Measurements from ENCODE around the gene HDAC2. TPM values are rescaled to one million over a fixed set of nuclear protein-coding genes. Genes with fewer than 3 reads are reported as not detected.
"Not testable (repeated sequence)": the region's sequence is repeated elsewhere in the genome, so short reads cannot be mapped to it uniquely, and the experiment has no call there.

Gene HDAC2
- total RNA-seq, 4 donors from 2014 or later = 44.1 to 70.9 (median 50.2) TPM

DNA sequence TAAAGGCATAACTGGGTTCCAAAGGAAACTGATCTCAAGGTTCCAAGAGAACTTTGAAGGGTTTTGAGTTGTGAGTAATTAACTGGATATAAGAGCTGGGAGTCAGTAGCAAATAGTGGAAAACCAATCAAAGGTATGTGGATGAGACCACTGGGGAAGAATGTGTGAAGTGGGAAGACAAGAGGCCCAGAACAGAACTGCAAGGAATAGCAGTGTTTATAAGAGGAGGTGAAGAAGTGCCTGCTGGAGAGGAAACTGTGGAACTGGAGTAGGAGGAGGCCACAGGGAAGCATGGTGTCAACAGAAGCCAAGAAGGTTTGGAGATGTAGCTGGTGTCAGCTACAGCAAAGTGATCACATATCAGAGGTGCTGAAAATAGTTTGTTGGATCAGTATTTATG lies 18.7 kb upstream of the HDAC2 start:
- Histone ChIP-seq H3K9me3 (no peaks in the 10 kb centered on the region), H3K4me1 (no peaks in the 10 kb centered on the region), H3K4me3 (replicated peaks in 1 of 3) (no peak overlapping the region), H3K27ac (no peak overlapping the region), H3K36me3 (no peaks in the 10 kb centered on the region), H3K27me3 (no peaks in the 10 kb centered on the region)
- no peak for DNase-seq
- TF ChIP-seq, protein P1, sequence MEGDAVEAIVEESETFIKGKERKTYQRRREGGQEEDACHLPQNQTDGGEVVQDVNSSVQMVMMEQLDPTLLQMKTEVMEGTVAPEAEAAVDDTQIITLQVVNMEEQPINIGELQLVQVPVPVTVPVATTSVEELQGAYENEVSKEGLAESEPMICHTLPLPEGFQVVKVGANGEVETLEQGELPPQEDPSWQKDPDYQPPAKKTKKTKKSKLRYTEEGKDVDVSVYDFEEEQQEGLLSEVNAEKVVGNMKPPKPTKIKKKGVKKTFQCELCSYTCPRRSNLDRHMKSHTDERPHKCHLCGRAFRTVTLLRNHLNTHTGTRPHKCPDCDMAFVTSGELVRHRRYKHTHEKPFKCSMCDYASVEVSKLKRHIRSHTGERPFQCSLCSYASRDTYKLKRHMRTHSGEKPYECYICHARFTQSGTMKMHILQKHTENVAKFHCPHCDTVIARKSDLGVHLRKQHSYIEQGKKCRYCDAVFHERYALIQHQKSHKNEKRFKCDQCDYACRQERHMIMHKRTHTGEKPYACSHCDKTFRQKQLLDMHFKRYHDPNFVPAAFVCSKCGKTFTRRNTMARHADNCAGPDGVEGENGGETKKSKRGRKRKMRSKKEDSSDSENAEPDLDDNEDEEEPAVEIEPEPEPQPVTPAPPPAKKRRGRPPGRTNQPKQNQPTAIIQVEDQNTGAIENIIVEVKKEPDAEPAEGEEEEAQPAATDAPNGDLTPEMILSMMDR (IDR thresholded peaks at IDR 0.05) = no peak
- no peak for TF ChIP-seq POLR2A (IDR thresholded peaks at IDR 0.05)
- intact Hi-C loops (cut with DNase I) = no loop called here

DNA sequence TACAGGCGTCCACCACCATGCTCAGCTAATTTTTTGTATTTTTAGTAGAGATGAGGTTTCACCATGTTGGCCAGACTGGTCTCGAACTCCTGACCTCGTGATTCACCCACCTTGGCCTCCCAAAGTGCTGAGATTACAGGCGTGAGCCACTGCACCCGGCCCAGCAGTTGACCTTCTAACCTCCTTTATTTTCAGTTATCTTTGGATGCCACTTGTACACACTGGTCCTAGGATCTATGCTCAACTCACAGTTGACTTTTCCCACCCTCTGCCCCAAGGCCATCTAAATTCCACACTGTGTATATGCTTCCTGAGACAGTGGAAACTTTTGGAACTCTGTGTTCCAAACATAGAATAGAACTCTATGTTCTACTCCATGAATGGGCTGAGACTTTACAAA lies 11.7 kb upstream of the HDAC2 start:
- H3K36me3 ChIP-seq; H3K27ac ChIP-seq; H3K9me3 ChIP-seq; intact Hi-C loops (cut with DNase I); H3K4me1 ChIP-seq; DNase-seq; H3K27me3 ChIP-seq; H3K4me3 ChIP-seq (replicated peaks in 1 of 3): not testable (repeated sequence)
- WGBS, 2 donors = 90 to 91% methylated on average over 5 of the region's 5 CpGs

DNA sequence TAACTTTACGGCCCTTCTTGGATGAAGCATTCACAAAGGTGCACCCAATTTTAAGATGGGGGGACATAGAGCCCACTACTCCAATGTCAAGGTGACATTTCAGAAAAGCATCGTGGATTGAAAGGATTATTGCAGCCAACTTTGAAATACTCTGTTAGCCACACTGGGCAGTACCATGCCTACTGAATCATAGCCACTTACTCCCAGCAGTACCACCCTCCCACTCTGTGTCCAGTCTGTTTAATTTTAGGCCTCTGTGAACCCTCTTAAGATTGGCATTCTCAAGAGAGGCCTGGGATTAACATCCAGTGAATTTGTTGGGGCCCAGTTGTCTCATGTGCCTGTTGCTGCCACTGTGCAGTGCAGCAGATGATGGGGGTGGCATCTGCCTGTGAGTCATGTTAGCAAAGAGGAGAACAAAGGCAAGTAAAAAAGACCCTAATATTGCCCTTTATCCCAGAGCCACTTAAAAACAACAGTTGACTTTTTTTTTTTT lies 11.2 kb upstream of the HDAC2 start:
- H3K9me3 ChIP-seq = no peaks in the 10 kb centered on the region
- no peak overlapping the region for H3K27ac ChIP-seq
- no peak for DNase-seq
- H3K36me3 ChIP-seq = no peaks in the 10 kb centered on the region
- intact Hi-C loops (cut with DNase I) = no loop called here
- H3K4me3 ChIP-seq (replicated peaks in 1 of 3) = no peak overlapping the region
- H3K4me1 ChIP-seq = no peaks in the 10 kb centered on the region
- TF ChIP-seq POLR2A (IDR thresholded peaks at IDR 0.05) = no peak
- TF ChIP-seq, protein P1 (IDR thresholded peaks at IDR 0.05) = no peak
- H3K27me3 ChIP-seq = no peaks in the 10 kb centered on the region
- WGBS, 2 donors = 90 to 93% methylated on average over 2 of the region's 2 CpGs

DNA sequence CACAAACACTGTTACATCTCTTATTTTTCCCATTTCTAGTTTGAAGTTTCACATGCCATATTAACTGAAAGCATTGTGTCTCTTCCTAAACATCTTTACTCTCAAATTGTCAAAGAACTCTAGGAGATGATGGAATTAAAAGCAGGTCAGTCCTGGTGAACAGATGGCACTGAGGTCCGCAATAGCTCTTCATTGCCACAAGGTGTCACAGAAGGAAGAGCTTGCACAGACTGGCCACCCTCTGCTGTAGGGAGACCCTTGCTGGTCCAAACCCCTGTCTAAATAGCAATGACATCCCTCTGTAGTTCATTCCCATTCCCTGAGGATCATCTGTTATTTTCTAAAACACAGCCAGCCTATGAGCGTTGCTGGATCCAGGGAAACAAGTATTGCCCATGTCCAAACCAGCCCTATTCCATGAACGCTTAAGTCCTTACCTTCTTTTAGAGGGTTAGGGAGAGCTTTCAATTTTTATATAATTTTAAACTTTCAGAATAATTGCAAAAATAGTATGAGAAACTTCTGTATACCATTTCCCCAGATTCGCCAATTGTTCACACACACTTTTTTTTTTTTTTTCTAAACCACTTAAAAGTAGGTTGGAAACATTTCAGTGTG lies 10.1 kb upstream of the HDAC2 start:
- 86 to 89% methylated on average over 4 of the region's 4 CpGs for WGBS, 2 donors
- intact Hi-C loops (cut with DNase I) = no loop called here
- Histone ChIP-seq H3K27ac (no peak overlapping the region), H3K27me3 (no peaks in the 10 kb centered on the region), H3K4me3 (replicated peaks in 1 of 3) (no peak overlapping the region), H3K4me1 (no peaks in the 10 kb centered on the region), H3K36me3 (no peaks in the 10 kb centered on the region), H3K9me3 (no peaks in the 10 kb centered on the region)
- TF ChIP-seq, protein P1 (IDR thresholded peaks at IDR 0.05) = peak in 3 of 6 experiments; percentile 22 to 49 (median 30)
- no peak for TF ChIP-seq POLR2A (IDR thresholded peaks at IDR 0.05)
- DNase-seq = no peak

DNA sequence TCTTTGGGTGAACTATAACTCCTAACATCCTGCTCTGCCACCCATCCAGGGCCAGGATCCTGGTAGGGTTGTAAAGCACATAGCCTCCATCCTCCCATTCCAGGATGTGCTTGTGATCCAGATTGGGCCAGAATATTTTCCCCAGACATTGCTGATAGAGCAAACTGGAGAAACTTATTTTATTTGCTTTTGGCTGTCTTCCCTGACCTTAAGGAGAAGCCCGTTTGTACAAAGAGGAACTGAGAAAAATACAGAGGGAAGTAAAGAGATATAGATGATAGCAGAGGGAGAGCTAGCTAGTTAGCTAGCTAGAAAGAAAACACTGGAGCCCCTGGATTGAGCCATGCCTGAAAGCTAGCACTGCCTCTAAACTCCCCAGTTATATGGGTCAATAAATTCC lies 9.0 kb upstream of the HDAC2 start:
- intact Hi-C loops (cut with DNase I) = no loop called here

More for the DNA sequence above, 9.0 kb upstream of the HDAC2 start:
- Histone ChIP-seq H3K9me3 (no peaks in the 10 kb centered on the region), H3K36me3 (no peaks in the 10 kb centered on the region), H3K4me1 (no peaks in the 10 kb centered on the region), H3K4me3 (replicated peaks in 1 of 3) (no peak overlapping the region), H3K27ac (no peak overlapping the region), H3K27me3 (no peaks in the 10 kb centered on the region)
- 46 to 64% methylated on average over 1 of the region's 1 CpG for WGBS, 2 donors
- DNase-seq = no peak
- TF ChIP-seq, protein P1 (IDR thresholded peaks at IDR 0.05) = no peak

All from thyroid gland (tissue), 4 donors.